HG02642 (cell line): ENCODE data around the gene CRTC3.
"Not testable (repeated sequence)": the region's sequence is repeated elsewhere in the genome, so short reads cannot be mapped to it uniquely, and the experiment has no call there.

ENCODE experiments used
- ATAC-seq: cut with Tn5 transposase; IDR thresholded peaks from one replicate; pipeline ENCODE4 v1.9.1; 2021; ENCODE audit warnings: mild to moderate bottlenecking; ENCODE audit not compliant: unreplicated experiment, poor library complexity

Gene CRTC3

DNA sequence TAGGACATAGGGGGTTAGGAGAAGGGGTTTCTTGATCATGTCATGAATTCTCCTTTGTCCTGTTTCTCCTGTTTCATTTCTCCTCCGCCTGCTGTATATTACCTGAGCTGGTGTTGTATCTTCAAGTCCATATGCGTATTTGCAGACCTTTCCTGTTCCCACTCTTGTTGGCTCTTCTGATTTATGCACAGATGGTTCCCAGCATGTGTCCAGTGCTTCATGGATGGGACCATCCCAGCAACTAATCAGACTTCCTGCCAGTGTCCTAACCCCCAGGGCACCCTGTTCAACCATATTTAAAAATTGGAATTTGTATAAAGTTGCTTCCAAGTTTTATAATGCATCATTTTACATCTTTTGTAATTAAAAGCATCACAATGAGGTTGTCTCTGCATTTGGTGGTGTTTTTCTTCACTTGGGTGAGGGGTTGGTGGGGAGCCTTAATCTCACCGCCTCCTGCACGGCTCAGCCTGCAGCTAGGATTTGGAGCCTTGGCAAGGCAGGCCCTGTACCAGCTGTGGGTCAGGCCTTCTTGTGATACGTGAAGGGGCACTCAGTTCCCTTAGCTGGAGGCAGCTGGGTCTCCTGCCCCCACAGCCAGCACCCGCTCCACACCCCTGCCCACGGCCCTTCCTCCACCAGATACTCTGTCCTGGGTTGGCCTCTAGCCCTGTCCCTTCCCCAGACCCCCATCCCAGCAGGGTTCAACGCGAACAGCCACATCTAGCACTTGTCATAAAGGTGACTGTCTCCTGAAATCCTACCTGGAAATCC, 115.4 kb downstream of the CRTC3 start:
- ATAC-seq = no peak

DNA sequence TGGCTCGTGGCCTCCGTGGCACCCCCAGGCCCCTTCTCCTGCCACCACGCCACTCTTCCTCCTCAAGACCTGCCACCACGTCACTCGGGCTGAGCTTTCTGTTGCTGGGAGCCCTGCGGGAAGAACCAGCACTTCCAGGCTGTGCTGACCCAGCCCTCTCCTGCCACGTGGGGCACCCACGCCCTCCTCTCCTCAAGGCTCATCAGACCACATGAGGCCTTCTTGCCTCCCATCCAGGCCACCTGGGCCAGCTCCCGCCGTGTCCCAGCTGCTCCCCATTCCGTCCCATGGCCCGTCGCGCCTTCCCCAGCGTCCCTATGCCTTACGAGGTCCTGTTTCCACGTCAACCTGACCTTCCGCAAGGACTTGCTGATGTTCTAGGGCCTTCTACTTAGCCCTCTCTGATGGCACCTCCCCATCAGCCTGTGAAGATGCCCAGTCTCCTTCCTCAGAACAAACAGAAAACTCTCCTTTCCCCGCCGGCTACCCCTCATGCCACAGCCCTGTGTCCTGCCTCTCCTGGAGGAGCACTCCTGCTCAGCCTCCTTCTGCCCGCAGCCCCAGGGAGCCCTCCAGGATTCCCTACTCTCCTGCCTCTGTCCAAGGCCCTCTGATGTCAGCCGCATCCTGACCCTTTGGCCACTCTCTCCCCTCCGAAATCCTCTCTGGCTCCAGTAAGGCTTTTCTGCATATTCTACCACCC, 116.3 kb downstream of the CRTC3 start:
- no peak for ATAC-seq

DNA sequence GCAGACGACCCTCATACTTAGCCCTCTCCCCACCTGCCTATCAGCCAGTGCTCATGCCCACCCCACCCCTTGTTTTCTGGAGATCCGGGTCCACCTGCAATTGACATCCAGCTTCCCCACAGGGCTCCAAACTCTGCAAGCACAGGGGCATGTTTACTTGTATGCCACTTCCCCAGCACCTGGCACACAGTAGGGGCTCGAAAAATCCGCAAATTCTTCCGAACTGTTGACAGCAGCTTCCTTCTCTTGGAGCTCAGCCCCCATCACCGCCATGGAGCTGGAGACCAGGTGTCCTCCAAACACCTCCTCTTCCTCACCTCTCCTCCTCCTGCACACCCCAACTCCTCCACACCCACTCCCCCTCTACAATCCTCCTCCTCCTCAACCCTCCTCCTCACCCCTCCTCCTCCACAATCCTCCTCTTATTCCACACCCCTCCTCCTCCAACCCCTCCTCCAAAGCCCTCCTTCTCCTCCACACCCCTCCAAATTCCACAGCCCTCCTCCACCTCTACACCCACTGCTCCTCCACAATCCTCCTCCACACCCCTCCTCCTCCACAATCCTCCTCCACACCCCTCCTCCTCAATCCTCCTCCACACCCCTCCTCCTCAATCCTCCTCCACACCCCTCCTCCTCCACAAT, 117.1 kb downstream of the CRTC3 start:
- ATAC-seq = no peak

DNA sequence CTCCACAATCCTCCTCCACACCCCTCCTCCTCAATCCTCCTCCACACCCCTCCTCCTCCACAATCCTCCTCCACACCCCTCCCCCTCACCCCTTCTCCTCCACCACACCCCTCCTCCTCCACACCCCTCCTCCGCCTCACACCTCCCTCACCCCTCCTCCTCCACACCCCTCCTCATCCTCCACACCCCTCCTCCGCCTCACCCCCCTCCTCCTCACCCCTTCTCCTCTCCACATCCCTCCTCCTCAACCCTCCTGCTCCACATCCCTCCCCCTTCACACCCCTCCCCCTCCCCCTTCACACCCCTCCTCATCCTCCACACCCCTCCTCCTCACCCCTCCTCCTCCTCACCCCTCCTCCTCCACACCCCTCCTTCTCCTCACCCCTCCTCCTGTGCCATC, 117.6 kb downstream of the CRTC3 start:
- ATAC-seq = no peak

DNA sequence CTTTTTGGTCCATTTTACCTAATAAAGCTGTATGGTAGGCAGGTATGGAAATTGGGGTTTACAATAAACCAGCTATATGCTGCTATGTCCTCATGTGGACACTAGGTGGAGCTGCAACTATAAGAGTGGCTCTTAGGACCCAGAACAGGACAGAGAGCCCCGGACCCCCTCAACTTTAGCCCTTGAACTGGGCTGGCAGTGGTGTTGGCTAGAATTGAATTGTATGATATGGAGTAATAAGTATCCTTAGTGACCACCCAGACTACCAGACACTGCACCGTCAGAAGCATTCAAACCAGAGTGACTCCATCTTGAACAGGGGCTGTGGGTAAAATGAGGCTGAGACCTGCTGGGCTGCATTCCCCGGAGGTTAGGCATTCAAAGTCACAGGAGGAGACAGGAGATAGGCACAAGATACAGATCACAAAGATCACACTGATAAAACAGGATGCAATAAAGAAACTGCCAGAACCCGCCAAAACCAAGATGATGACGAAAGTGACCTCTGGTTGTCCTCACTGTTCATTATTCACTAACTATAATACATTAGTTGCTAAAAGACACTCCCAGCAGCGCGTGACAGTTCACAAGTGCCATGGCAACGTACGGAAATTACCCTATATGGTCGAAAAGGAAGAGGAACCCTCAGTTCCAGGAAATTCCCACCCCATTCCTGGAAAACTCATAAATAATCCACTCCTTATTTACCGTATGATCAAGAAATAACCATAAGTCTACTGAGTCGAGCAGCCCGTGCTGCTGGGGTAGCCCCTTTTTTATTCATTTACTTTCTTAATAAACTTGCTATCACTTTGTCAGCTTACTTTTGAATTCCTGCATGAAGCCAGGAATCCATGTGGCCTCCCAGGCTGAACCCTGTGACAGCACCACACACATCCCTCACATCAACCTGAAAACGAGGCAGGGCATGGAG, 118.7 kb downstream of the CRTC3 start:
- peak; percentile 55 for ATAC-seq

DNA sequence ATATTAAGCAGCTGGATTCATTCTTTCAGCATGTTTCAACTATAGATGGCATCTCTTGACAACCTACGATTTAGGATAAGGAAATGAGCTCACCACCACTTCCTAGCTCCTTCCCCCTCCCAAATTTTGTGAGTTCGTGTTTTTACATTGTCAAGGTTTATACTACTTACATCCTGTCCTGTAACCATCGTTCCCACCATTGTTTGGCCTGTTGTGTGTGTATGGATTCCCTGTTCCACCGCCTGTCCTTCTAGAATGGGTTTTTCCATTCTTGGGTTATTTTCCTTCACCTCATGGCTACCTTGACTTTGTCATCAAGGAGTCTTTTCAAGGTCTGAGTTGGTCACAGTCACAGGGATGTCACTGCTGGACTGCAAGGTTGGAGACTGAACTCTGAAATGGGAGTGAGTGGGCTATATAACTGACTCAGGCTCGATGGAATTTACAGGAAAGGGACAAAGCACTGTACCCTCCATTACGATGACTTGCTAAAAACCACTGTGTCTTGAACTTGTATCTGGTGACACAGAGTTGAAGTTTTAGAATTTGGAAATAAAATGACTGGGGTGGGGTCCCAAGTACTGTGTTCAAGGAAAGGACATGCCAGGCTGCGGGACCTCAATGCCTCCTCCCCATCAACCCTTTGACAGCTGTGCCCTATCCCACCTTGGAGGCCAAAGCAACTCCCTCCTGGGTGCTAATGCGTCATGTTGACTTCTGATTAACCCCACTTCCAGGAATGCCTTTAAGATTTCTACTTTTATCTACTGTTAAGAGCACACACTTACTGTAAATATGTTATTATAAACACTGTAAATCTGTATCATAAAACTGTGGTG, 120.6 kb downstream of the CRTC3 start:
- ATAC-seq = no peak

DNA sequence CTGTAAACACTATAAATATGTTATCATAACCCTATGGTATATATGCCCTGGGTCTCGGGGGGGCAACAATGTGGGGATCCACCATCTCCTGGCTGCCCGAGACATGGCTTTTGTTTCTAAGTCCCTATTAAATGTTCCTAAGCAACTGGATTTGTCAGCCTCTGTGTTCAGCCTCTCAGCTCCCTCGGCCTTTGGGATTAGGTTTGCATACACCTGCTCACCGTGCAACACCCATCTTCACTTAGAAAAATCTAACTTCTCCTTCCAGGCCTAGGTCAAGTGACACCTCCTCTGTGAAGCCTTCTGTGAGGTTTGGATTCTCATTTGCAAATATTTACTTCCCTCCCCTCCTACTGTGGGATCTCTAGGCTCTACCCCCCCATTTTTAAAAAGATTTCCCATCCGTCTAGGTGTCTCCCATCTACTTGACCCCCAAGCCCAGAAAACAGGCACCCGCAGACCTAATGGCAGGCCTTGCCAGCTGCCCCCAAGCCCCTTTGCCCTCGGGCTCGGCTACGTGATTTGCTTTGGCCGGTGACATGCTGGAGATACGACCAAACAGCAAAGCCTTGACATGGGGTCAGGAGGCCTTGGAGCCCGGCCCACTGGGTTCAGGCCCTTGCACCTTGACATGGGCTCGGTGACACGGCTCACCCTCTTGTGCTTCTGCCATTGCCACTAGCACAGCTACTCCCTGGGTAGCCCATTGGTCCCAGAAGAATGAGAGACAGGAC, 121.4 kb downstream of the CRTC3 start:
- no peak for ATAC-seq

DNA sequence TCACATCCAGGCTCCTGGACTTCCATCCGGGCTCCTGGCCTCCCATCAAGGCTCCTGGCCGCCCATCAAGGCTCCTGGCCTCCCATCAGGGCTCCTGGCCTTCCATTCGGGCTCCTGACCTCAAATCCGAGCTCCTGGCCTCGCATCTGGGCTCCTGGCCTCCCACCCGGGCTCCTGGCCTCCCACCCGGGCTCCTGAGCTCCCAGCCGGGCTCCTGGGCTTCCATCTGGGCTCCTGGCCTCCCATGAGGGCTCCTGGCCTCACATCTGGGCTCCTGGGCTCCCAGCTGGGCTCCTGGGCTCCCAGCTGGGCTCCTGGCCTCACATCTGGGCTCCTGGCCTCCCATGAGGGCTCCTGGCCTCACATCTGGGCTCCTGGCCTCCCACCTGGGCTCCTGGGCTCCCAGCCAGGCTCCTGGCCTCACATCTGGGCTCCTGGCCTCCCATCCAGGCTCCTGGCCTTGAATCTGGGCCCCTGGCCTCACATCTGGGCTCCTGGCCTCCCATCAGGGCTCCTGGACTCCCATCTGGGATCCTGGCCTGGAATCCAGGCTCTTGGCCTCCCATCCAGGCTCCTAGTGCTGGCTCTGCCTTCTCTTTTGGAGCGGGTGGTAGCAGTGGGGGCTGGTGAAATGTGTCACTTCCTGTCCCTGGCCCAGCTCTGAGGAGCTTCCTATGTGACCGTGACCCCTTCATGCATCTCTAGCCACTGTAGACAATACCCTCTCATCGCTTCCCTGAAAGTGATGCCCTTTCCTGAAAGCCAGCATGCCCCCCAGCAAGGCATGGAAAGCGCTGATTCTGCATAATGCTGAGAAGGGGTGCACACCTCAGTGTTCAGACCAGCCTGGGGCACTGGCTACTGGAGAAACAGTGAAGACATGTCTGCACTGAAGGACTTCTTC, 124.8 kb downstream of the CRTC3 start:
- ATAC-seq = no peak

DNA sequence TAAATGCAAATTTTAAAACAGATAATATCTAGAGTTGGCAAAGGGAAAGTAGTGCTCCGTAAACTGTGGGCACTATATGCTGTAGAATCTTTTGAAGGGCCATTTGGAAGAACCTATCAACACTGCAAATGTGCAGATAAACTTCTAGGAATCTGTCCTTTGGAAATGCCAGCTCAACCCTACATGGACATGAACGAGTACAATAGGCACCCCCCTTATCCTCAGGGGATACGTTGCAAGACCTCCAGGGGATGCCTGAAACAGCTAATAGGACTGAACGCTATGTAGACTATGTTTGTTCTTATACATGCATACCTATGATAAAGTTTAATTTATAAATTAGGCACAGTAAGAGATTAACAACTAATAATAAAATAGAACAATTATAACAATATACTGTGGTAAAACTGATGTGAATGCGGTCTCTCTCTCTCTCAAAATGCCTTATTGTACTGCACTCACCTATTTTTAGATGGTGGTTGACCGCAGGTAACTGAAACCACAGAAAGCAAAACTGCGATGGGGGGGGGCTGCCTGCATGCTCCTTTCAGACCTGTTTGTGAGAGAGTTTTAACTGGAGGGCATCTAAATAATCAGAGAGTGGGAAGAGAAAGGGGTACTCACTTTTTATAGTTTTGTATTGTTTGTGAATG, 127.9 kb downstream of the CRTC3 start:
- peak; percentile 40 for ATAC-seq

DNA sequence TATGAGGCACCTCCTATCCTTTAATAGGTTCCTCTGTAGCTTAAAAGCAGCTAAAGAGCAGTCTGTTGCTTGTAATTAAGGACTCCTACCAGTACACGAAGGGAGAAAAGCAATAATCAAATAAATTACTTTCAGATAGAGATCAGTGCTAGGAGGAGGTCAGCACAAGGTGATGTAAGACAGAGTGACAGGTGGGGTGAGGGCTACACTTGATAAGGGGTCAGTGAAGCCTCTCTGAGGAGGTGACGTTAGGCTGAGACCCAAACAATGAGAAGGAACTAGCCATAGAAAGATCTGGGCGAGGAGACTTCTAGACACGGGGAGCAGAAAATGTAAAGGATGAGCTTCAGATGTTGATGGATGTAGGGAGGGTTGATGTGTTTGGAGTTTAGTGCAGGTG, 129.8 kb downstream of the CRTC3 start:
- ATAC-seq = no peak

DNA sequence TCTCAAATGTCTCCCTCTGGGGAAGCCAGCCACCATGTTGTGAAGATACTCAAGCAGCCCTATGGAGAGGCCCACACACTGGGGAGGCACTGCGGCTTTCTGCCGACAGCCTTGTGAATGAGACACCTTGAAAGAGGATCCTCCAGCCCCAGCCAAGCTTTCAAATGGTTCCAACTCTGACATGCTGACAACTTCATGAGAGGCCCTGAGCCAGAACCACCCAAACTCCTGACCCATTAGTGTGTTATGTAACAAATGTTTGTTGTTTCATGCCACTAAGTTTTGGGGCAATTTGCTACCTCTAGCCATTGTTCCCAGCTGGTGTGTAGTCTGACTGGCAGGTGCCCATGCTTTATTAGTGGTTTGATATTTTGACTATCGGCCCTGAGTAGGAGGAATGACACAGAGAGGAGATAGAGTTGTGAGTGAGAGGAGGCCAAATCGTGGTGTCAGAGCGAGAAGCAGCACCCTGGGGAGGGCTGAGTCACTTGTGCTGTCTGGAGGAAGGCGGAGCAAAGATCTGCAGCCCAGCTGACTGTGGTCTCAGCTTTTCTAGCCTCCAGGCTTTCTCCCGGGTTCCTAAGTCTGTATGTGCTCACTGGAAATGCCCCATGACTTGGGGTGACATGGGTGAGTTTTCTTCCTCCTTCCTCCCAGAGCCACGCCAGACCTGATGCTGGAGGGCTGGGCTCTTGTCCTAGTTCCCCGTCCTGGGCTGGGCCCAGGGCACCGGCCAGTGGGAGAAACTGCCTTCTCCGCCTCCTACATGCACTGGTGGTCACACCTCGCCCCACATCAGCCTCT, 130.7 kb downstream of the CRTC3 start:
- peak; percentile 57 for ATAC-seq

DNA sequence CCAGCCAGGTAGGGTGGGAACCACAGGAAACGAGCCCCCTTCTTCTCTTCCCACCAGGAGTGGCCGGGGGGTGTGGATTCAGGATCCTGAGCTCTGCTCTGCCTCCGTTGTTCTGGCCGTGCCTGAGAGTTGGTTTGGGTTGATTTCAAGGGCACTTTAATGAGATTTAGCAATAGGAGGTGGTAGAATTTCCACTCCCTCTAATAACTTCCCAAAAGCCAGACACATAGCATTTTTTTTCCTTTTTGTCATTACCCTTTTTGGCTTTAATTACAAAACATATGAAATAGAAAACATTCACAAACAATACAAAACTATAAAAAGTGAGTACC, 131.2 kb downstream of the CRTC3 start:
- not testable (repeated sequence) for ATAC-seq

DNA sequence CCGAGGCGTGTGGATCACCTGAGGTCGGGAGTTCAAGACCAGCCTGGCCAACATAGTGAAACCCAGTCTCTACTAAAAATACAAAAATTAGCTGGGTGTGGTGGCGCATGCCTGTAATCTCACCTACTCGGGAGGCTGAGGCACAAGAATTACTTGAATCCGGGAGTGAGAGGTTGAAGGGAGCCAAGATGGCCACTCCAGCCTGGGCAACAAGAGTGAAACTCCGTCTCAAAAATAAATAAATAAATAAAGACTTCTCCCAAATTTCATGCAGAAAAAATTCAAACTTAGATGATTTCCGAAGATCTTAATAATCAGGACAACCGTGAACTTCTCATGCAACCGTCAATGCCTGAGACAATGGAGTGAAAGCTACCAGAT, 134.3 kb downstream of the CRTC3 start:
- ATAC-seq = not testable (repeated sequence)

DNA sequence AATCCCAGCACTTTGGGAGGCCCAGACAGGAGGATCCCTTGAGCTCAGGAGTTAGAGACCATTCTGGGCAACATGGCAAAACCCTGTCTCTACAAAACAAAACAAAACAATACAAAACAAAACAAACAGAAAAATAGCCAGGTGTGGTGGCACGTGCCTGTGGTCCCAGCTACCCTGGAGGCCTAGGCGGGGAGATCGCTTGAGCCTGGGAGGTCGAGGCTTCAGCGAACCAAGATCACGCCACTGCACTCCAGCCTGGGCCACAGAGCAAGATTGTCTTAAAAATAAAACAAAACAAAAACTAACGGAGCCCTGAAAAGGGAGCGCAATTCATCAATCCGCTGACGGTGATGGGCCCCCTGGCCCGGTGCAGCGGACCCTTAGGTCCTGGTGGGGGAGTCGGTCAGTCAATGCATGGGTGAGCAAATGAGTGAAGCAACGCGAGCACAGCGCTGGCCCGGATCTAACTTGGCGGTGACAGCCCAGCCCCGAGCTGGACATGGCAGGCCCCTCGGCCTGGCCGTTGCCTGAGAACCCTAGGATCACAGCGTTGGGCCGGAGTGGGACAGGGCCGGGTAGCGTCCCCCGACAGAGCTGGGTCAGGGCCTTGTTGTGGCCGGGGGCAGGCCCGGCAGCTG, 135.0 kb downstream of the CRTC3 start:
- peak; percentile 17 for ATAC-seq

DNA sequence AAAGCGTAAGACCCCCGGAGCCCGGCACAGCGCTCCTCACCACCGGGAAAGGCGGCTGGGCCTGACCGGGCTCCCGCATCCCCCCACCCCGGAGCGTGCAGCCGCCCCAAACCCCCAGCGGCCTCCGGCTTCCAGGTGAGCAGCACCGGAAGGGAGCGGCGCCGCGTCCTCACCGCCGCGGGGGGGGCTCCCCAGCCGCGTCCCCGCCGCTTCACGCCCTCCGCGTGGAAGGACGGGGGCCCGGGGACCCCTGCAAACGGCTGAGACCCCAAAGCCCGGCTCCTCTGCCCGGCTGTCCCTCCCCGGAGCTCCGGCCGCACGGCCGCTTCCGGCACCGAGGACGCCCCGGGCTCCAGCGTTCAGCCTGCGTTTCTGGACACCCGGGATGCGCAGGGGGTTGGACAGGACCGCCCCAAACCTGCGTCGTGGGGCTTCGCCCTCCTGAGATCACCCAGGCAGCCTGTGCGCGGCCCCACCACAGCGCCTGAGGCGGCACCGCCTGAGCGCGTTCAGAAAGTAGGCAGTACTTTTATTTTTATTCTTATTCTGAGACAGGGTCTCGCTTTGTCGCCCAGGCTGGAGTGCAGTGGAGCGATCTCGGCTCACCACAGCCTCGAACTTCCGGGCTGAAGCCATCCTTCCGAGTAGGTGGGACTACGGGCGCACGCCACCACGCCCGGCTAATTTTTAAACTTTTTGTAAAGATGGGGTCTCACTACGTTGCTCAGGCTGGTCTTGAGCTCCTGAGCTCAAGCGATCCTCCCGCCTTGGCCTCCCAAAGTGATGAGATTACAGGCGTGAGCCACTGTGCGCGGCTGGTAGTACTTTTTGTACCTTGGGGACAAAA, 135.8 kb downstream of the CRTC3 start:
- peak; percentile 63 for ATAC-seq
